SW480 (cell line): ENCODE measurements around the gene RAB40C.

Experiments
- DNase-seq: peaks from one replicate; pipeline ENCODE4 v3.0.0-alpha.2; 2016; ENCODE audit warnings: low spot score

RAB40C gene

GRCh38 chr16:616733-617586 is 27.1 kb downstream of the RAB40C start:
- no peak for DNase-seq

GRCh38 chr16:617855-618254 is 28.0 kb downstream of the RAB40C start:
- no peak for DNase-seq

DNA sequence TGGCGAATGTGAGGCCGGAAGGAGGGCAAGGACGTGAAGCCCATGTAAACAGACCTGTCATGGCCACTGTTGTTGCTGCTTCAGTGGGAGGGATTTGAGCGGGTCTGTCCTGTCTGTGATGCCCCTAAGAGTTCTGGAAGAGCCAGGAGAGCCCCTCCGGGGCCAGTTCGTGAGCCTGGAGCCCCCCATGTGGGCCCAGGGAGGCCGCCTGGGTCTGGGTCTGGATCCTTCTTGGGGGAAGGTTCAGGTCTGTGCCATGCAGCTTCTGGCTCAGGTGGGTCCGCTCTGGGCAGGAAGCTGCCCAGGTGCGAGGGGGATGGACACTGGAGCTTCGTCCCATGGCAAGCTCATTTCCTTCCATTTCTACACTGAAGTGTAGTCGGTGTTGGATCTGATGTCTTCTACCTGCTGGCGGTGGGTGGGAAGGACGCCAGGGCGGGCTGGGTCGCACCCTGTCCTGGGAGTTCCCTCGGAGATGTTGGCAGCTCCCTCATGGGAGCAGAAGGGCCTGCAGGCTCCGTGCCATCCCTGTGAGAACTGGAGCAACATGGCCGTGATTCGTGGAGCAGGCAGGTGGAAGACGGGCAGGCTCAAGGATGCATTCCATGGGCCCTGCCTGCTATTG is 29.7 kb downstream of the RAB40C start:
- no peak for DNase-seq

DNA sequence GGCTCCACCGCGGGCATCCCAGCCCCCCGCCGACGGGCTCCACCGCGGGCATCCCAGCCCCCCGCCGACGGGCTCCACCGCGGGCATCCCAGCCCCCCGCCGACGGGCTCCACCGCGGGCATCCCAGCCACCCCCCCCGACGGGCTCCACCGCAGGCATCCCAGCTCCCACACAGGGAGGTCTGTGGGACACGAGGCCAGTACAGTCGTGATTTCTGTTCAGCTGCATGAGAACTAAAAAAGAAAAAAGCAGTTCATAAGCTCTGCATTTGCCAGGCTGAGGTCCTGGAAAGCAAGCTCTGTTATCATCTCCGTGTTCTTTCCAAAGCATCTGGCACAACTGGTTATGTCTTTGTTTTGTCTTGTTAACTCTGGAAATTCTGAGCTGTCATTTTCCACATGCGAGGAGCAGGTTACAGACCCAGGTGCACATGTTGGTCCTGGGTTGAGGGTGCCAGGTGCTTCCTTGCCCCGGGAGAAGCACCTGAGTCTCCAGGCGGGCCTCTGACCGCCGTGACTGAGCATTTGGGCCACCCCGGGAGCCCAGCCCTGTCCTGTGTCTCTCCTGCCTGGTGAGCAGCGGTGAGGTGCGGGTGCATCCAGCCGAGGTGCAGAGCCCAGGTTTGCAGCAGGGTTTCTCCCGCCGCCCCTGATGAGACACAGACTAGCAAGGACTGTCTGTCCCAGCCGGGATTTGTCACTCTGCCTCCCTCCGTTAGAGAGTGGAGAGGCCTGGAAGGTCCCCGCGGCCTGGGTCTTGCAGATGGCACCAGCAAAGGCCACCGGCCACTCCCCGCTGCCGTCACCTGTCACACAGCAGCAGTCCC is 31.0 kb downstream of the RAB40C start:
- DNase-seq = no peak

DNA sequence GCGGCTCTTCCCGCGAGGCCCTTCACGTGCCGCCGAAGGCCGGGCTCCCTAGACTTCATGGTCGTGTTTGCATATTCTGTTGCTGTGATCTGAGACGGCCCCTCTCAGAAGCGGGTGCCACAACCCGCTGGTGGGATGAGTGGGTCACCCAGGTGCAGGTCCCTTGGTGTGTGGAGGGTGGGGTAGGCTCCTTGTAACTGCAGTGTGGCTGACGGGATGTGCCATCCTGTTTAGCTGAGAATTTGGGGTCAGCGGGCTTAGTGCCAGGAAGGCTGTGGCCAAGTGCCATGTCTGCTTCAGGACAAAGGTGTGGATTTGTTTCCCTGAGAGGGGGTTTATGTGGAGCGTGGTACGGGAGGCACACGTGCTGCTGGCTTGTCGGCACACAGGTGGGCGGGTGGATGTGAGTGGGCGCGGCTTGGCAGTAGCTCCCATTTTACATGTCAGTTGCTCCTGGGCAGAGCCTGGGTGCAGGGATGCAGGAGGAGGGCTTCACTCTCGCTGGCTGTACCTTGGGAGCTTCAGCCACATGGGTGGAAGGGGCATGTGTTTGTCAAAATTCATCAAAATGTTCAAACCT is 31.8 kb downstream of the RAB40C start:
- DNase-seq = no peak

DNA sequence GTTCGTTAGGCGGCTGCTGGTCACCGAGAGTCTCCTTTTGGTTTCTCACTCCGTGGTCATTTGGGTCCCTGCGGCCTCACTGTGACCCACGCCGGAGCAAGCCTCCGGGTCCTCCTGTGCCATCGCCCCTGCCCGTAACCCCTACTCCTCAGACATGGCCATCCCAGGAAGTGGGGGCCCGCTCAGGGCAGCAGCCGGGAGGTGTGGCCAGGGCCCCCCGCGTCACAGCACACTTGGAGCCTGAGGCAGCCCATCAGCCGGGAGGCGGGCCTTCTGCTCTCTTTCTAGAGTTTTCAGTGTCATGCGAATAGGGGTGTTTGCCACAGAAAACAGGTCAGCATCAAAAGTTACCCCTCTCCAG is 33.0 kb downstream of the RAB40C start:
- no peak for DNase-seq

- DNase-seq = no peak
These were observed 34.7 kb downstream of the RAB40C start for GRCh38 chr16:624526-625070.

GRCh38 chr16:625117-625976 is 35.5 kb downstream of the RAB40C start:
- DNase-seq = no peak

GRCh38 chr16:625977-626765 is 36.3 kb downstream of the RAB40C start:
- no peak for DNase-seq

- DNase-seq = no peak
These were observed 37.1 kb downstream of the RAB40C start for GRCh38 chr16:626787-627453.

GRCh38 chr16:627454-628239 is 37.8 kb downstream of the RAB40C start:
- DNase-seq = no peak

DNA sequence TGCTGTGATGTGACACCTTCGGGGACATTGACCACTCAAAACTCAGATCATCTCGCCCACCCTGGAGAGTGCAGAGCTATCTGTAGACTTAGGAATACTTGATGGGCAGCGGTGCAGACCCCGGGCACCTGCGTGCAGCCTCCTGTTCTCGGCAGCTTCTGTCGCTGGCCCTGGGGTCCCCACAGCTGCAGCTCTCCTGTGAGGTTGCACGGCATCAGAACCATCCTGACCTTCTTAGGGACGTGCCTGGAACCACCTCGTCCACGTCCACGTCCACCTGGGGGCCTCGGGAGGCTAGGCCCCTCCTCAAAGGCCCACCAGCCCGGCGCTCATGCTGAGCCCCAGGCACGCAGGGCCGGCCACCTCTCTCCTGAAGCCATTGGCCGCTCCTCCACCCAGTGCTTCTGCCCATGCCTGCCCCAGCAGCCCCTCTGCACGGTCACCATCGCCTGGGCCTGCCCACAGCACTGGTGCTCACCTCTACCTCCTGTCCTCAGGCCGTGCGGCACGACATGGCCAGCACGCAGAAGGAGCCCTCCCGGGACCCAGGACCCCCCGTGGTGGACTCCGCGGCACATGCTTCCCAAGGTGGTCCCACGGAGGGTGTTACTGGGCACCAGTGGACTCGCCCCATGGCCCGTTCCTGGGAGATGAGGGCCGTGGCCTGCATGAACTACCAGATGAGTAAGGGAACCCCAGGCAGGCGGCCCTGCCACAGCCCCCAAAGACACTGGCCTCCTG is 38.6 kb downstream of the RAB40C start:
- DNase-seq = no peak

DNA sequence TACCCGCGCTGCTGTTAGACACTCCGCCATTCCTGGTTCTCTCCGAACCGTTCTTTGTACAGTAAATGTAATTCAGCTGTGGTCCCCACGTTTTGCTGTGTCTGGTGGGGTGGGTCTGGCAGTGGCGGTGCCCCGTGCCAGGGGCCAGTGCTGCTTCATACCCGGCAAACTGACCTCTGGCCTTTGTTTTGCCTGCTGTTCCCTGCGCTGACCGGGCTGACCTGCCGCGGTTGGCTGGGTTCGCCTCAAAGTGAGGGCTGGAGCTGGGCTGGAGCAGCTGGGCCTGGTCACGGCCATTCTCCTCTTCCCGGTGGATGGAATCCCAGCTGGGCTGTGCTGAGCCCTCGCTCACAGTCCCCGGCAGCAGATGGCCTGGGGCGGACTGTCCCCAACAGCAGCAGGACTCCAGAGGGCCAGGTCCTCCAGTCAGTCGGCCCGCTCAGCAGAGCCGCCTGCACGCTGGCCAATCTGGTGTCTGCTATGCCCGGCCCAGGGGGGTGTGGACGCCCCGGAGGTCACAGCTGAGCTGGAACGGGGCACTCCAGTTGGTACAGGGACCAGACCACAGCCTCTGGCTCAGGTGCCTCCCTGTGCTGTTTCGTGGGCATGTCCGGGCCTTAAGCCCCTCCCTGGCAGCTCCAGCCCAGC is 39.4 kb downstream of the RAB40C start:
- no peak for DNase-seq

- DNase-seq = no peak
These were observed 40.0 kb downstream of the RAB40C start for GRCh38 chr16:629833-630248.

GRCh38 chr16:630249-630814 is 40.5 kb downstream of the RAB40C start:
- DNase-seq = no peak

DNA sequence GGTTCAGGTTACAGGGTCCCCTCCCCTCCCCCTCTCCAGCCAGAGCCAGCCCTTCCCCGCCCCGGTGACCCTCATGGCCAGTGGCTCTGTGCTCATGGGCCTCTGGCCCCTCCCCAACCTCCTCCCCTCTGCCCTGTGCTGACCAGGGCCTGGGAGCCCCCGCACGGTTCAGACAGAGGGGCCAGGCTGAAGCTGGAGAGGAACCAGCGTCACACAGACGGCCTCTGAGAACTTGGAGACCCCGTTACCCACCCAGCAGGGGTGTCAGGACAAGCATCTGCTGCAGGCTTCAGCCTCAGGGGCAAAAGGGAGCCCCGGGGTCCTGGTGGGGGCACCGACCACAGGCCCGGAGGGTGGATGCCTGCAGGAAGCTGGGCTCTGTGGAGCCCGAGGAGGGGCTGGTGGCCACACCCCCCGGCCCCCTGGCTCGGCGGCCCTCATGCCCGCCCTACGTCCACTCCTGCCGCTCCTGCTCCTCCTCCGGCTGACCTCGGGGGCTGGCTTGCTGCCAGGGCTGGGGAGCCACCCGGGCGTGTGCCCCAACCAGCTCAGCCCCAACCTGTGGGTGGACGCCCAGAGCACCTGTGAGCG is 41.0 kb downstream of the RAB40C start, which contains the start of gene WFIKKN1:
WFIKKN1 (plus strand) TSS at position 171 of the 591 bp plus-strand sequence; CDS start at position 440, 269 bp downstream.
- DNase-seq = no peak
